ENCODE results near the gene ELP5. TPM values are rescaled to one million over a fixed set of nuclear protein-coding genes. Genes with fewer than 3 reads are reported as not detected.

The ELP5 gene
- total and polyA plus RNA-seq, 2 donors (not counting 1 experiment from before 2014, with no cell fraction given): 22.6 to 33.2 TPM

GRCh38 chr17:7215652-7216180 lies 36.3 kb upstream of the ELP5 start:
- Histone ChIP-seq H3K27ac (ENCODE audit: insufficient read depth, low read length) (peak overlapping the region; percentile 89), H3K4me2 (ENCODE audit: extremely low read depth, insufficient read depth, low read length) (peak overlapping the region; percentile 92), H3K27me3 (ENCODE audit: control insufficient read depth, insufficient read depth, low read length) (no peaks in the 10 kb centered on the region), H3K4me1 (ENCODE audit: control insufficient read depth, extremely low read depth, insufficient read depth, low read length) (peaks cover 14% of the 10 kb centered on the region), H4K20me1 (ENCODE audit: control insufficient read depth, extremely low read depth, insufficient read depth, low read length) (no peaks in the 10 kb centered on the region), H3K36me3 (ENCODE audit: control insufficient read depth, insufficient read depth, low read length) (peaks cover 2% of the 10 kb centered on the region), H3K4me3 (replicated peaks in 1 of 4; ENCODE audit: control extremely low read depth in 1 of 4, insufficient read depth in 1 of 4, low read depth in 3 of 4, low read length in 4 of 4) (peak overlapping the region; percentile 54 to 78 (median 66)), H2AFZ (ENCODE audit: low read length) (no peak overlapping the region), H3K79me2 (ENCODE audit: control insufficient read depth, insufficient read depth, low read length) (peaks cover 36% of the 10 kb centered on the region), H3K9me3 (ENCODE audit: control insufficient read depth, insufficient read depth, low read depth, low read length) (no peaks in the 10 kb centered on the region), H3K9ac (ENCODE audit: insufficient read depth, low read length) (no peak overlapping the region)
- DNase-seq (ENCODE audit: low read depth in 2 of 2): peak in 1 of 2 donors; percentile 44
- TF ChIP-seq EZH2 (IDR thresholded peaks at IDR 0.05; ENCODE audit: low read length, missing control alignments) (no peak), CTCF (conservative IDR thresholded peaks at IDR 0.05 in 1 of 2, IDR thresholded peaks at IDR 0.05 in 1 of 2; ENCODE audit: low read depth in 1 of 2, low read length in 2 of 2) (no peak)

DNA sequence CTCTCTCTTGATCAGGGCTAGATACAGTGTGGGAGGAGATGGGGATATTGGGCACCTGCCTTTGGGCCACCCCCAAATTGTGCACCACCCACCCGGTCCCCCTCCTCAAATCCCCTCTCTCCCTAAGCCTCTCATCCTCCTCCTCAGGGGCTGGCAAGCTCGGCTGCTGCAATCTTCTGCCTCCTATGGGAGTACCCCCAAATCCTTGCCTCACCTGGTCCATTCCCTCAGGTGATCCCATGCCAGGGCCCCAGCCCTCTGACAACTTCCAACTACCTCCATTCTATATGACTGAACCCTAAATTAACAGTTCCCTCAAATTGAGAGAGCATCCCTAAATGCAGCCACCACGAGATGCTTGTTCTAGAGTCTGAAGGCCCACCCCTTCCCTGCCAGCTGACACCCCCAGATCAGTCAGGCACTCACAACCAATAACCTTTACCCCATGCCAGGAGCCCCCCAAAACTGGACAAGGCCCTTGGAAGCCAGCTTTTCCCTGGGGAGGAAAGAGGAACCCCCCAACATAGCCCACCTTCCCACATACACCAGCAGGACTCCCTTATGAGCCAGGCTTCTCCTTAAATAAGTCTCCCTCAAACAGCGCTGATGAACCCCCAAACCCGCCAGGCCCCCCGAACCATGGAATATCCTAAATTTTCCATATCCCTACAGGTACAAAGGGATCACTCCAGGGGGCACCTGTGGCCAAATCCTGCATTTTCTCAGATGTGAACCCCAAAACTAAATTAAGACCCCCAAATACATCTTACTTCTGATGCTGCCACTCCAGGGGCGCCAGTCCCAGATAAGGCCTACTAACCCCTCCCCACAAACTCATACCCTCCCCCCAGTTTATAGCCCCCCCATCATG lies 35.5 kb upstream of the ELP5 start:
- Histone ChIP-seq H3K36me3 (ENCODE audit: control insufficient read depth, insufficient read depth, low read length) (peaks cover 6% of the 10 kb centered on the region), H3K4me1 (ENCODE audit: control insufficient read depth, extremely low read depth, insufficient read depth, low read length) (peaks cover 17% of the 10 kb centered on the region), H3K4me3 (replicated peaks in 1 of 4; ENCODE audit: control extremely low read depth in 1 of 4, insufficient read depth in 1 of 4, low read depth in 3 of 4, low read length in 4 of 4) (peak overlapping the region; percentile 54 to 78 (median 66)), H3K79me2 (ENCODE audit: control insufficient read depth, insufficient read depth, low read length) (peaks cover 40% of the 10 kb centered on the region), H3K27ac (ENCODE audit: insufficient read depth, low read length) (peak overlapping the region; percentile 22), H4K20me1 (ENCODE audit: control insufficient read depth, extremely low read depth, insufficient read depth, low read length) (no peaks in the 10 kb centered on the region), H3K9ac (ENCODE audit: insufficient read depth, low read length) (peak overlapping the region; percentile 63), H3K27me3 (ENCODE audit: control insufficient read depth, insufficient read depth, low read length) (no peaks in the 10 kb centered on the region), H3K9me3 (ENCODE audit: control insufficient read depth, insufficient read depth, low read depth, low read length) (no peaks in the 10 kb centered on the region), H3K4me2 (ENCODE audit: extremely low read depth, insufficient read depth, low read length) (peak overlapping the region; percentile 92), H2AFZ (ENCODE audit: low read length) (no peak overlapping the region)
- no peak for DNase-seq (ENCODE audit: low read depth in 2 of 2)
- TF ChIP-seq CTCF (conservative IDR thresholded peaks at IDR 0.05 in 1 of 2, IDR thresholded peaks at IDR 0.05 in 1 of 2; ENCODE audit: low read depth in 1 of 2, low read length in 2 of 2) (no peak), EZH2 (IDR thresholded peaks at IDR 0.05; ENCODE audit: low read length, missing control alignments) (no peak)

- H3K4me1 ChIP-seq (ENCODE audit: control insufficient read depth, extremely low read depth, insufficient read depth, low read length): peaks cover 17% of the 10 kb centered on the region
- H3K36me3 ChIP-seq (ENCODE audit: control insufficient read depth, insufficient read depth, low read length): peaks cover 8% of the 10 kb centered on the region
- no peaks in the 10 kb centered on the region for H4K20me1 ChIP-seq (ENCODE audit: control insufficient read depth, extremely low read depth, insufficient read depth, low read length)
- peak; percentile 76 to 80 for DNase-seq (ENCODE audit: low read depth in 2 of 2)
- H3K79me2 ChIP-seq (ENCODE audit: control insufficient read depth, insufficient read depth, low read length): peaks cover 36% of the 10 kb centered on the region
- H3K9ac ChIP-seq (ENCODE audit: insufficient read depth, low read length): peak overlapping the region; percentile 63
- peak overlapping the region; percentile 49 for H3K27ac ChIP-seq (ENCODE audit: insufficient read depth, low read length)
- H3K4me3 ChIP-seq (replicated peaks in 1 of 4; ENCODE audit: control extremely low read depth in 1 of 4, insufficient read depth in 1 of 4, low read depth in 3 of 4, low read length in 4 of 4): peak overlapping the region; percentile 54 to 78 (median 66)
- no peaks in the 10 kb centered on the region for H3K9me3 ChIP-seq (ENCODE audit: control insufficient read depth, insufficient read depth, low read depth, low read length)
- peak overlapping the region; percentile 92 for H3K4me2 ChIP-seq (ENCODE audit: extremely low read depth, insufficient read depth, low read length)
- no peak for TF ChIP-seq CTCF (conservative IDR thresholded peaks at IDR 0.05 in 1 of 2, IDR thresholded peaks at IDR 0.05 in 1 of 2; ENCODE audit: low read depth in 1 of 2, low read length in 2 of 2)
- no peak for TF ChIP-seq EZH2 (IDR thresholded peaks at IDR 0.05; ENCODE audit: low read length, missing control alignments)
- H2AFZ ChIP-seq (ENCODE audit: low read length): peak overlapping the region; percentile 54
- no peaks in the 10 kb centered on the region for H3K27me3 ChIP-seq (ENCODE audit: control insufficient read depth, insufficient read depth, low read length)
Measured at GRCh38 chr17:7217113-7217987, 34.7 kb upstream of the ELP5 start.

All from fibroblast of lung (primary cell).